GM18526 (cell line): ENCODE results near the gene KPNA6.

Source experiments
- POLR2A ChIP-seq: IDR thresholded peaks from 3 replicates; pipeline ENCODE4 v1.6.1; 2011; ENCODE audit not compliant: insufficient read length; ENCODE audit errors: extremely low read depth

Gene KPNA6

DNA sequence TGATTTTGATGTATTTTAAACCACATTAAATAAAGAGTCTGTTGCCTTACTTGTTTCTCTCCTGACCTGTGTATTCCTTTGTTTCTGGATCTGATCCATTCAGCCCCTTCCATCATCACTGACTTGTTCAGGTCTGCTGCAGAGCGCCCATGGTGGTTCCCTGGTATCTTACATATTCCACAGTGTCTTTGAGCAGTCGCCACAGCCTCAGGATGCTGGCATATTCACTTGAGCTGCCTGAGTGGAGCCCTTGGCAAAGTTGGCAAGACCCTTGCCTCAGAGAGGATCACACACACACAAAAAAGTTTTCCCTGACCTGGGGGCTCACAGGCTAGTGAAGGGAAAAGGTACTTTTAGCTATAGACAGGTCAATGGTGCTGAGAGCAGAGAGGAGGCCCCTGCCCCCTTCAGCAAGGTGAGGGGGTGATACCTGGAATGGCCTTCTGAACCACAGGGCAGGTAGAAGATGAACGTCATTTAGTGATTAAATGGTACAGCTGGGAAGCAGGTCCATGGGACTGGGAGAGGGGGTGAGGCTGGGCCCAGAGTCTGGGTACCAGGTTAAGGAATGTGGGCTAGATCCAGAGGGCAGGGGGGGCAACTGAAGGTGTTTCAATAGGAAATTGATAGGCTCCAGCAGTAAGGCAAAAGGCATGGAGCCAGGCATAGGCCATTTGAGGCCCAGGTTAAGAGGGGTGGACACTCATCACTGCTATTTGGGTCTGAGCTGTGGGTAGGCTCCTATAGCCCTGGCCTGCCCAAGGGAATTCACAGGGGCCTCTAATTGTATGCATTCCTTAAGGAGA is 90.6 kb downstream of the KPNA6 start:
- no peak for TF ChIP-seq POLR2A

DNA sequence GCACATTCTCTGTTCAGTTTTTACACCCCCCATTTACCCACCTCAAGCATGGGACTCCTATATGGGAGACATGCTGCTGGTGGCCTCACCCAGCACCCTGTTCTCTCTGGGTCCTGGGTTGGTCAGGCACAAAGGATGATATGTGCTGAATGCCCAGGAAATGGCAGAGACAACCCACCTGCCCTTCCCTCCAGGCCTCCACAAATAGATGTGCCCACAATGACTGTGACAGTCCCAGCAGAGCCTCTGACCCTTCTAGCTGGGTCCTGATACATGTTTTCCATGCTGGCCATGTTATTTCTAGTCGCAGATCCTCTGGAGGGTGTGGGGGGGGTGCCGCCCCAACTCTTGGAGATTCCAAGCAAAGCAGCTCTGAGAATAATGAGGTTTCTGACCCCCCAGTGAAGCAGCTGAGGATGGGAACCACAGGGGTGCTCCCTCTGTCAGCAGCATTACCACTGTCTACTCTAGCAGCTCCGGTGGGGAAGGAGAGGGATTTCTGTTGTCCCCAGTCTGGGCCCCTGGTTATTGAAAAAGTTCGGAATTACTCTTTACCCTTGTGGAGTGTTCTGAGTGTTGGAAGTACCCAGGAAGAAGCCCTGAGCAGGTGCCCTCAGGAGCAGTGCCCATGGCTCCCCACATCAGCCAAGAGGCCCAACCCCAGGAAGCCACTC is 91.3 kb downstream of the KPNA6 start:
- no peak for TF ChIP-seq POLR2A

- TF ChIP-seq POLR2A: no peak
Measured at GRCh38 chr1:32199717-32200072, 91.8 kb downstream of the KPNA6 start.

DNA sequence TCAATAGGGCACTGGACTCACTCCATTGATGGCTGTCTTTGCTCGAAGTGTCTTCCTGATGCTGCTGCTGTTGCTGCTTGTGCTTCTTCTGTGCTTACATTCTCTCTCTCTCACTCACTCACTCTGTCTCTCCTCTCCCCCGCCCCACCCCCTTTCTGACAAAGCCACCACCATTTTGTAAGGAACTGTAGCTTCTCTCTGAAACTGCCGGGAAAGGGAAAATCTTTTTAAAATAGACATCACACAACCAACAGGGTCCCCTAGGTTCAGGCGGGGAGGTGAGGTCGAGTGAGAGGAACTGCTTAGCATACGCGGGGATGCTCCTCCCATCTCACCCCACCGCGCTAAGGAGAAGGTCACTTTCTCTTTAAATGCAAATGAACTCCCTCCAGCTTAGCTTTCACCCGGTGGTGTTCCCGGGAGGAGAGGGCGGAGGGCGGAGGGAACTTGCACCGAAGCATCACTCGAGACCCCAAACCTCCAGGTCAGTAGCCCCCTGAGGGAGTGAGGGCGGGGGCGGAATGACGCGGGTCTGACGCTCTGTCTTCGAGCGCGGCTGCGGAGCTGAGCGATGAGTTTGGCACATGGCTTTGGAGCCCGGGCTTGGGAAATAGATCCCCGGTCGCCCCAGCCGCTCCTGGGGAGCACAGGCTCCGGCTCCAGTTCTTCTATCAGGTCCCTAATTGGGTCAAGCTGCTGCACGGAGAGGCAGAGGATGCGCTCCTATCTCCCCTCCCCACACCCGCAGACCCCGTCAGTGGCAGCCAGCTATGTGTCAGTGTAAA is 92.6 kb downstream of the KPNA6 start, which contains the start of gene CCDC28B:
TSS of gene CCDC28B (plus strand) at position 370 of the 785 bp plus-strand sequence. CDS start 1,341 bp downstream, outside the sequence.
- peak; percentile 41 for TF ChIP-seq POLR2A

DNA sequence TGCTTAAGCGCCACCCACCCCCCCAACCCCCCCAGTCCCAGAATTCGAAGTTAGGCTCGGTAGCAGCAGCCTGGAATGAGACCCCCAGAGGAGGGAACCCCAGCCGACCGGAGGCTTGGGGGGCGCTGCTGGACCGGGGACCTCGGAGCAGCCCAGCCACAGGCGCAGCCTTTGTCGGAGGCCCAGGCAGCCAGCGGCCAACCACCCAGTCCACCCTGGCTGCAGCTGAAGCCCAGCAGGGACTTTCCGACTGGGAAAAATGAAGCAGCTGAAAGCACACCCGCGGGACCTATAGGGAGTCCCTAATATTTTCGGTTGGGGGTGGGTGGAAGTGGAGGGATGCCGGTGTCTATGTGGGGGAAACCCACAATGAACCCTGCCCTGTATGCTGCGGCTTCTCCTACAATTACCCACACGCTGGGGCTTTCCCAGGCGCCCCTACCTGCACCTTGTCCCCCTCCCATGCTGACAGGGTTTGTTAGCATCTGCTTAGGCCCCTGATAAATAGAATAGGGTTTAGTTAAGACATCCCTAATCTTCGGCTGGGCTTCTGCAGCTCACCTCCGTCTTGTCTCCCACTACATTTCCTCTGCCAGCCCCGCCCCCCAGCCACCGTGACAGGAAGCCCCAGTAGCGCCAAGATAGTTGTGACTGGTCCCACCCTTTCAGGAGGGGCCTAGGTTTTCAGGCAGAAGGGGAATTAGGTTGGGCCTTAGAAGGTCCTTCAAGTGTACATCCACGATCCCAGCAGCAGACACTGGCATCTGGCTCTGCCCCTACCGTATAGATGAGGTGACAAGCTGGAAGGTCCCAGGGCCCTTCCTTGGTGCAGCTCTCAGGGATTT is 93.4 kb downstream of the KPNA6 start:
- no peak for TF ChIP-seq POLR2A

GRCh38 chr1:32204943-32205361 is 97.1 kb downstream of the KPNA6 start:
- TF ChIP-seq POLR2A: no peak

GRCh38 chr1:32205401-32206370 is 97.8 kb downstream of the KPNA6 start, which contains the start of gene IQCC:
IQCC (plus strand) TSS chr1:32205671; CDS start chr1:32205682, 11 bp downstream.
- peak; percentile 78 for TF ChIP-seq POLR2A

GRCh38 chr1:32208469-32208868 is 100.6 kb downstream of the KPNA6 start:
- no peak for TF ChIP-seq POLR2A

DNA sequence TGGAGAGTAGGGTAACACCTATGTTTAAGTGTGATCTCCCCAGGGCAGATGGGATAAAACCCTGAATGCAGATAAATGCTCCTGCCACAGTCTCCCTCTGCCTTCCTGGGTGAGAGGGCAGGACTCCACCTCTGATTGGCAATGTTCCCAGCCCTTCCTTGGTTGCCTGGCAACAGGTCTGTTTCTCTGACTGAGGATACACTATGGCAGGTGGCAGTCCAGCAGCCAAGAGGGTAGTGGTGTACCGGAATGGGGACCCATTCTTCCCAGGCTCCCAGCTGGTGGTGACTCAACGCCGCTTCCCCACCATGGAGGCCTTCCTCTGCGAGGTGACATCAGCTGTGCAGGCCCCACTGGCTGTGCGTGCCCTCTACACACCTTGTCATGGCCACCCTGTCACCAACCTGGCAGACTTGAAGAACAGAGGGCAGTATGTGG is 101.1 kb downstream of the KPNA6 start, which contains the start of gene DCDC2B:
TSS of gene DCDC2B (plus strand) at position 199 of the 438 bp plus-strand sequence. CDS start at position 204, 5 bp downstream.
- TF ChIP-seq POLR2A: no peak

DNA sequence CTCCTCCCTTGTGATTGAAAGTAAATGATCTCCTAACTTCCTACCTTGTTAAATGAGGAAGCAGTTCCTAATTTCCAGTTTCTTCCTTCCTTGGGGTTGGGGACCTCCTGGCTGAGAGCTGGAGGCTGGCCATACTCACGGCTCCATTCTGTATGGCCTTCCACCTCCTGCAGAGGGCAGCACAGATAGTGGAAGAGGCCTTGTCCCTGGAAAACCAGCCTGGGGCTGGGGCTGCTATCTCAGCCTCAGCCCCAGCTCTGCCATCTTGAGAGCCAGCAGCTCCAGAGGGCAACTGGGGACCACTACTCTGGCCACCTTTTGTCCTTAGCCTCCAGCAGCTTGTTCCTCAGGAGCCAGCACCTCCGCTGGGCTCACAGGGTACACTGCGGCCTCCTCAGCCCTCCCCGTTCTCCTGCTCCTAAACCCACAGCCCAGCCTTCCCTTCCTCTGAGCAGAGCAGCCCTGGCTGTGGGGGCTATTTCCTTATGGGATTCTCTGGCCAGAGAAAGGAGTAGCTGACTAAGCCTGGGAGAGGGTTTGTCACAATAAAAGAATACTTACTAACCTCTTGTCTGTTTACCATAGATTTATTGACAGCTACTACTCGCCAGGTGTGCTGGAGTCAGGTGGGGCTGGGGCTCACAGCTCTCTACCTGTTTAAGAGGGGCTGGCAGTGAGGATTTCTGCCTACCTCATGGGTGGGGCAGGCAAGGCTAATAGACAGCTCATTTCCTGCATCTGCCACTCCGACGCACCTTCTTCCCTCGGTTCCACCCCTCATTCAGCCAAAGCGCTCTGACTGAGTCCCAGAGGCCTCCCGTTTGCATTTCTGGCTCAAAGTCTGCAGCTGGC is 108.0 kb downstream of the KPNA6 start:
- TF ChIP-seq POLR2A: no peak

DNA sequence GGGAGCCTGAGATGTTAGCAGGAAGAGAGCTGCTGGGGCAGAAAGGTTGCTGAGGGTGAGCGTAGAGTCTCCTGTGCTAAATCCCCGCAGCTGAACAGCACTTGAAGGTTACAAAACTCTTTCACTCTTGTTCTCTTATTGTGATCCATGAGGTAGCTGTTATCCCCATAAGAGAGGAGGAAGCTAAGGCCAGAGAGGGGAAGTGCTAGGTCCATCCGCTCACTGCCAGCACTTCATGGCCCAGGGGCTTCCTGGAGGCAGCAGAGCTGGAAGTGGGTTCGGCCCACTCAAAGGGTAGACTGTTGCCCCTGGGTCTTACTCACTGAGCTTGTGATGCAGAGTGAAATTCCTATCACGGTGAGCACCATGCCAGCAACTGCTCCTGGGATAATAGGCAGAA is 108.7 kb downstream of the KPNA6 start:
- no peak for TF ChIP-seq POLR2A

DNA sequence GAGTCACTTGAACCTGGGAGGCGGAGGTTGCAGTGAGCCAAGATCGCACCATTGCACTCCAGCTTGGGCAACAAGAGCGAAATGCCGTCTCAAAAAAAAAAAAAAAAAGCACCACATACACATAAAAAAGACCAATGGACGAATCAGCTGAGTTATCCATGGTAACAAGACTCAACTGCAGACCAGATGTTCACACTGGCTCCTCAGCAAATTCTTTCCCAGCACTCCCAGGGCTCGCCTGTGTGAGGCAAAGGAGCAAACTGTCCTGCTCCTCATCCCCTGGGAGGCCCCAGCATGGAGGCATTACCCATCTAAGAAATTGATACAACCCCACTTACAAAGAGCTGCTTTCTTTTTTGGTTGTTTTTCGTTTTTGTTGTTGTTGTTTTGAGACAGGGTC is 111.2 kb downstream of the KPNA6 start:
- no peak for TF ChIP-seq POLR2A
